Endothelial cell (in vitro differentiated cells): ENCODE measurements around the gene TMEM200B. TPM values are rescaled to one million over a fixed set of nuclear protein-coding genes. Genes with fewer than 3 reads are reported as not detected.

Experiments
- DNase-seq: peaks from one replicate; pipeline ENCODE4 v3.0.0; 2021; ENCODE audit warnings: low spot score
- H3K27ac Mint-ChIP-seq: one replicate; pipeline ENCODE4 v1.8.0; 2021; ENCODE audit warnings: mixed read lengths, inconsistent platforms; ENCODE audit not compliant: unreplicated experiment
- H3K27me3 Mint-ChIP-seq: one replicate; pipeline ENCODE4 v1.8.0; 2021; ENCODE audit warnings: mild to moderate bottlenecking, moderate library complexity, mixed read lengths, inconsistent platforms; ENCODE audit not compliant: unreplicated experiment
- H3K36me3 Mint-ChIP-seq: one replicate; pipeline ENCODE4 v1.8.0; 2021; ENCODE audit warnings: mild to moderate bottlenecking, low read depth, mixed read lengths, inconsistent platforms; ENCODE audit not compliant: unreplicated experiment
- H3K4me1 Mint-ChIP-seq: one replicate; pipeline ENCODE4 v1.8.0; 2021; ENCODE audit warnings: mild to moderate bottlenecking, mixed read lengths, inconsistent platforms; ENCODE audit not compliant: unreplicated experiment
- H3K4me3 Mint-ChIP-seq: one replicate; pipeline ENCODE4 v1.8.0; 2021; ENCODE audit warnings: mild to moderate bottlenecking, mixed read lengths, inconsistent platforms; ENCODE audit not compliant: unreplicated experiment
- H3K9me3 Mint-ChIP-seq: one replicate; pipeline ENCODE4 v1.8.0; 2021; ENCODE audit warnings: mixed read lengths, inconsistent platforms; ENCODE audit not compliant: unreplicated experiment
- long read RNA-seq: library from polyadenylated mRNA; unstranded; transcript quantifications from one replicate; pipeline ENCODE4 v2.0.0, GENCODE V29; 2020; ENCODE audit not compliant: unreplicated experiment
- total RNA-seq: library from RNA; stranded (reverse); fragmentation: NEBNext Ultra II Directional; extraction: Animal tissue kit (Norgen Biotek cat#: 25700); gene quantifications from one replicate; pipeline ENCODE4 v1.2.1, GENCODE V29; 2021; ENCODE audit not compliant: unreplicated experiment
- TF ChIP-seq, protein P1 (sequence below): fragments of 200-600 bp; sonication (generic); IDR thresholded peaks from one replicate; pipeline ENCODE4 v1.5.0; 2021; ENCODE audit warnings: antibody characterized with exemption; ENCODE audit not compliant: unreplicated experiment

The TMEM200B gene
- total RNA-seq: 0.95 TPM
- long read RNA-seq: 0 reads

DNA sequence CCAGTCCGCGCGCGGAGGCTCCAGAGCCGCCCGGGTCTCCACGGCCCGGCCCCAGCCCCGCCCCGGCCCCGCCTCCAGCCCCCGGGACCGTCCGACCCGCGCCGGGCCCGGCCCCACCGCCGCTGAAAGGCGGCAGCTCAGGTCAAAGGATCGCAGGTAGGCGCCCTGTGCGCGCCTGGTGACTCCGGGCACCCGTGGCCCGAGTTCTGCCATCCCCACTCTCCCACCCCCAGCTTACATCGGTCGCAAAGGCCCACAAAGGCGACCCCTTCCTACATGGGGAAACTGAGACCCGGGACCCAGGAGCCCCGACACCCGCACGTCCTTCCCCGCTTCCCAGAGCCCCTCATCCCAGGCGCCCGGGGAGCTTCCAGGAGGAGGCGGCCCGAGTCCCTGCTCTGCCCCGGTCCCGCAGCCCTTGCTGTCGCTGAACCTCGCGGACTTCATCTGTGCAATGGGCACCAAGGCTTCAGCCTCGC lies at the start of gene TMEM200B:
Gene TMEM200B, minus strand, starts transcription at position 17 of the 479 bp plus-strand sequence. CDS start 2,075 bp downstream, outside the sequence.
- Mint-ChIP-seq H3K27me3 (peaks cover 8% of the 10 kb centered on the region), H3K36me3 (peaks cover 9% of the 10 kb centered on the region), H3K4me1 (peaks cover 6% of the 10 kb centered on the region), H3K27ac (no peak within 1 kb of the TSS), H3K9me3 (no peaks in the 10 kb centered on the region), H3K4me3 (peak within 1 kb of the TSS; percentile 65)
- DNase-seq: peak; percentile 22
- TF ChIP-seq, protein P1, sequence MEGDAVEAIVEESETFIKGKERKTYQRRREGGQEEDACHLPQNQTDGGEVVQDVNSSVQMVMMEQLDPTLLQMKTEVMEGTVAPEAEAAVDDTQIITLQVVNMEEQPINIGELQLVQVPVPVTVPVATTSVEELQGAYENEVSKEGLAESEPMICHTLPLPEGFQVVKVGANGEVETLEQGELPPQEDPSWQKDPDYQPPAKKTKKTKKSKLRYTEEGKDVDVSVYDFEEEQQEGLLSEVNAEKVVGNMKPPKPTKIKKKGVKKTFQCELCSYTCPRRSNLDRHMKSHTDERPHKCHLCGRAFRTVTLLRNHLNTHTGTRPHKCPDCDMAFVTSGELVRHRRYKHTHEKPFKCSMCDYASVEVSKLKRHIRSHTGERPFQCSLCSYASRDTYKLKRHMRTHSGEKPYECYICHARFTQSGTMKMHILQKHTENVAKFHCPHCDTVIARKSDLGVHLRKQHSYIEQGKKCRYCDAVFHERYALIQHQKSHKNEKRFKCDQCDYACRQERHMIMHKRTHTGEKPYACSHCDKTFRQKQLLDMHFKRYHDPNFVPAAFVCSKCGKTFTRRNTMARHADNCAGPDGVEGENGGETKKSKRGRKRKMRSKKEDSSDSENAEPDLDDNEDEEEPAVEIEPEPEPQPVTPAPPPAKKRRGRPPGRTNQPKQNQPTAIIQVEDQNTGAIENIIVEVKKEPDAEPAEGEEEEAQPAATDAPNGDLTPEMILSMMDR: no peak

DNA sequence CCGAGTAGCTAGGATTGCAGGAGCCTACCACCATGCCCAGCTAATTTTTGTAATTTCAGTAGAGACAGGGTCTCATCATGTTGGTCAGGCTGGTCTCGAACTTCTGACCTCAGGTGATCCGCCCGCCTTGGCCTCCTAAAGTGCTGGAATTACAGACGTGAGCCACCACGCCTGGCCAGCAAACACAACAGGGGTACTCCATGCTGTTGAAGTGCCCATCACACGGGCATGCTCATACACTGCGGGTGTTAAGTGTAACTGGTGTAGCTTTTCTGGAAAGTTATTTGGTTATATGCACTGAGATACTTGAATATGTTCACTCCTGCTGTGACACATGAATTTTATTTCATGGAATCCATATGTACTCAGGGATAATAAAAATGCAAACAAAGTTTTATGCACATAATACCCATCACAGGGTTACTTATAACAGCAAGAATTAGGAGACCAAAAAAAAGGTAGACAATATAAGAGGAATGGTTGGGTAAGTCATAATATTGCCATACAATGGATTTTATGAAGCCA lies 48.8 kb upstream of the TMEM200B start:
- DNase-seq: no peak
- Mint-ChIP-seq H3K4me3 (no peak overlapping the region), H3K36me3 (peaks cover 6% of the 10 kb centered on the region), H3K27ac (no peak overlapping the region), H3K9me3 (no peaks in the 10 kb centered on the region), H3K27me3 (no peaks in the 10 kb centered on the region), H3K4me1 (peaks cover 18% of the 10 kb centered on the region)
- TF ChIP-seq, protein P1: no peak

DNA sequence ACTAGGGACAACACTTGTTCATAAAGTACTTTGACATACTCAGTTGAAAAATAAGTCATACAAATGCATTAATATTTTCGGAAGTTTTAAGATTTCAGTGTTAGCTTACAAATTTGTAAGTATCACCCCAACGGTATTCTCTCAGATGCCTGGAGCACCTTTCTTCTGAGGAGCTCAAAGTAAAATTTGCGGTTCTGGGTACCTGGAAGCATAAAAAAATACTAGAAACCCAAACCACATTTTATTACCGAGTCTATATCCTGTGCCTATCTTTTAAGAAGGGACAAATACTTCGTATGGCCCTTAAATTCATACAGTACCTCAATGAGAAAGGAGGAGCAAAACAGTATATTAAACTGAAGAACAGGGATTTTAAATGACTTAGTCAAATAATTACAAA lies 47.8 kb upstream of the TMEM200B start:
- peaks cover 23% of the 10 kb centered on the region for H3K4me1 Mint-ChIP-seq
- peaks cover 9% of the 10 kb centered on the region for H3K36me3 Mint-ChIP-seq
- H3K27ac Mint-ChIP-seq: peak overlapping the region; percentile 58
- no peak for DNase-seq
- TF ChIP-seq, protein P1: no peak
- no peak overlapping the region for H3K4me3 Mint-ChIP-seq
- no peaks in the 10 kb centered on the region for H3K9me3 Mint-ChIP-seq
- H3K27me3 Mint-ChIP-seq: no peaks in the 10 kb centered on the region

DNA sequence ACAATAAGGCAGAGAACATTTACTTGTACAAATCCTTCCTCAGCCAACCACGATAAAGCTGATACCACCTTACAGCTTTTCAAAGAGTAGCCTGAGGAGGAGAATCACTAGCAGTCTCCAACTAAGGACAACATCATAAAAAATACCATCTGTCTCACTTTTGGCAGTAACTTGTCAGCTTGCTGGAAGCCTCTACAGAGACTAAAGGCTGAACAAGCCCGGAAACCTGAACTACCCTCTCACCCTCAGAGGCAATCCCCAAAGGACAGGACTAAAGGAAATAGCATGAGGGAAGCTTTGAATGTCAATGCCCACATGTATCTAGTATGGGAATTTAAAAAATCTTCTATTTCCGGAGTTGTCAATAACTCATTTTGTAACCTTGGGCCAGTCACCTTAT lies 47.4 kb upstream of the TMEM200B start:
- H3K27ac Mint-ChIP-seq: peak overlapping the region; percentile 58
- DNase-seq: no peak
- H3K4me1 Mint-ChIP-seq: peaks cover 27% of the 10 kb centered on the region
- TF ChIP-seq, protein P1: no peak
- no peaks in the 10 kb centered on the region for H3K9me3 Mint-ChIP-seq
- H3K36me3 Mint-ChIP-seq: peaks cover 9% of the 10 kb centered on the region
- H3K4me3 Mint-ChIP-seq: no peak overlapping the region
- no peaks in the 10 kb centered on the region for H3K27me3 Mint-ChIP-seq

DNA sequence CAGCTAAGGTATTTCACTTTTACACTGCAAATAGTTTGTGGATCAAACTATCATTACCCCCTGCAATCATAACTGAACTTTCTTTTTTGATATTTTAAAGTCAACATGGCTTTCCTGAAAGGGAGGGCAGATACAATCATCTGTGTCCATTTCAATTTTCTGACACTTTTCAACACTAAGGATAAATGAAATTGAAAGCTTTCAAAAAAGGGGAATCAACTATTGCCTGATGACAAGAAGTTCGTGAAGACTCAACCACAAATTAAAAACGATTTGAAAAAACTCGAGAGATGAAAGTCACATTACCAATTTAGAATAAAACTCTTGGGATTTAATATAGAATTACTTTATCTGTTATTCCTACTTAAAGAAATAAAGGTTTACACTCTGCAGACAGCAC lies 46.3 kb upstream of the TMEM200B start:
- H3K4me1 Mint-ChIP-seq: peaks cover 38% of the 10 kb centered on the region
- H3K9me3 Mint-ChIP-seq: no peaks in the 10 kb centered on the region
- no peak for DNase-seq
- H3K4me3 Mint-ChIP-seq: no peak overlapping the region
- no peaks in the 10 kb centered on the region for H3K27me3 Mint-ChIP-seq
- no peak overlapping the region for H3K27ac Mint-ChIP-seq
- peaks cover 13% of the 10 kb centered on the region for H3K36me3 Mint-ChIP-seq
- TF ChIP-seq, protein P1: no peak
